ENCODE data around the gene FABP1. TPM values are rescaled to one million over a fixed set of nuclear protein-coding genes. Genes with fewer than 3 reads are reported as not detected.

Gene FABP1
- total and polyA plus RNA-seq, 2 donors (not counting 1 experiment from before 2014, with no cell fraction given) = not detected

GRCh38 chr2:88085602-88086001 is 42.3 kb downstream of the FABP1 start:
- Histone ChIP-seq H3K4me3 (replicated peaks in 1 of 4; ENCODE audit: control extremely low read depth in 1 of 4, insufficient read depth in 1 of 4, low read depth in 3 of 4, low read length in 4 of 4) (no peak overlapping the region), H3K9ac (ENCODE audit: insufficient read depth, low read length) (no peak overlapping the region), H3K79me2 (ENCODE audit: control insufficient read depth, insufficient read depth, low read length) (no peaks in the 10 kb centered on the region), H3K9me3 (ENCODE audit: control insufficient read depth, insufficient read depth, low read depth, low read length) (no peaks in the 10 kb centered on the region), H3K4me1 (ENCODE audit: control insufficient read depth, extremely low read depth, insufficient read depth, low read length) (no peaks in the 10 kb centered on the region), H3K36me3 (ENCODE audit: control insufficient read depth, insufficient read depth, low read length) (no peaks in the 10 kb centered on the region), H4K20me1 (ENCODE audit: control insufficient read depth, extremely low read depth, insufficient read depth, low read length) (no peaks in the 10 kb centered on the region), H3K27me3 (ENCODE audit: control insufficient read depth, insufficient read depth, low read length) (no peaks in the 10 kb centered on the region), H3K4me2 (ENCODE audit: extremely low read depth, insufficient read depth, low read length) (no peak overlapping the region), H3K27ac (ENCODE audit: insufficient read depth, low read length) (no peak overlapping the region), H2AFZ (ENCODE audit: low read length) (no peak overlapping the region)
- TF ChIP-seq CTCF (conservative IDR thresholded peaks at IDR 0.05 in 1 of 2, IDR thresholded peaks at IDR 0.05 in 1 of 2; ENCODE audit: low read depth in 1 of 2, low read length in 2 of 2) (no peak), EZH2 (IDR thresholded peaks at IDR 0.05; ENCODE audit: low read length, missing control alignments) (no peak)
- DNase-seq (ENCODE audit: low read depth in 2 of 2) = no peak

GRCh38 chr2:88085099-88085498 is 42.8 kb downstream of the FABP1 start:
- H3K79me2 ChIP-seq (ENCODE audit: control insufficient read depth, insufficient read depth, low read length) = no peaks in the 10 kb centered on the region
- H3K4me2 ChIP-seq (ENCODE audit: extremely low read depth, insufficient read depth, low read length) = no peak overlapping the region
- H2AFZ ChIP-seq (ENCODE audit: low read length) = no peak overlapping the region
- H3K36me3 ChIP-seq (ENCODE audit: control insufficient read depth, insufficient read depth, low read length) = no peaks in the 10 kb centered on the region
- no peaks in the 10 kb centered on the region for H3K27me3 ChIP-seq (ENCODE audit: control insufficient read depth, insufficient read depth, low read length)
- no peak for TF ChIP-seq CTCF (conservative IDR thresholded peaks at IDR 0.05 in 1 of 2, IDR thresholded peaks at IDR 0.05 in 1 of 2; ENCODE audit: low read depth in 1 of 2, low read length in 2 of 2)
- no peak for TF ChIP-seq EZH2 (IDR thresholded peaks at IDR 0.05; ENCODE audit: low read length, missing control alignments)
- H3K9ac ChIP-seq (ENCODE audit: insufficient read depth, low read length) = no peak overlapping the region
- no peaks in the 10 kb centered on the region for H4K20me1 ChIP-seq (ENCODE audit: control insufficient read depth, extremely low read depth, insufficient read depth, low read length)
- no peaks in the 10 kb centered on the region for H3K4me1 ChIP-seq (ENCODE audit: control insufficient read depth, extremely low read depth, insufficient read depth, low read length)
- H3K9me3 ChIP-seq (ENCODE audit: control insufficient read depth, insufficient read depth, low read depth, low read length) = no peaks in the 10 kb centered on the region
- DNase-seq (ENCODE audit: low read depth in 2 of 2) = no peak
- no peak overlapping the region for H3K27ac ChIP-seq (ENCODE audit: insufficient read depth, low read length)
- H3K4me3 ChIP-seq (replicated peaks in 1 of 4; ENCODE audit: control extremely low read depth in 1 of 4, insufficient read depth in 1 of 4, low read depth in 3 of 4, low read length in 4 of 4) = no peak overlapping the region

GRCh38 chr2:88082781-88083180 is 45.1 kb downstream of the FABP1 start:
- H3K9ac ChIP-seq (ENCODE audit: insufficient read depth, low read length) = no peak overlapping the region
- no peak for DNase-seq (ENCODE audit: low read depth in 2 of 2)
- no peaks in the 10 kb centered on the region for H3K79me2 ChIP-seq (ENCODE audit: control insufficient read depth, insufficient read depth, low read length)
- no peaks in the 10 kb centered on the region for H3K4me1 ChIP-seq (ENCODE audit: control insufficient read depth, extremely low read depth, insufficient read depth, low read length)
- H3K4me2 ChIP-seq (ENCODE audit: extremely low read depth, insufficient read depth, low read length) = no peak overlapping the region
- TF ChIP-seq CTCF (conservative IDR thresholded peaks at IDR 0.05 in 1 of 2, IDR thresholded peaks at IDR 0.05 in 1 of 2; ENCODE audit: low read depth in 1 of 2, low read length in 2 of 2) = no peak
- no peak overlapping the region for H2AFZ ChIP-seq (ENCODE audit: low read length)
- no peak overlapping the region for H3K4me3 ChIP-seq (replicated peaks in 1 of 4; ENCODE audit: control extremely low read depth in 1 of 4, insufficient read depth in 1 of 4, low read depth in 3 of 4, low read length in 4 of 4)
- no peaks in the 10 kb centered on the region for H3K36me3 ChIP-seq (ENCODE audit: control insufficient read depth, insufficient read depth, low read length)
- H3K27ac ChIP-seq (ENCODE audit: insufficient read depth, low read length) = no peak overlapping the region
- H3K9me3 ChIP-seq (ENCODE audit: control insufficient read depth, insufficient read depth, low read depth, low read length) = no peaks in the 10 kb centered on the region
- no peaks in the 10 kb centered on the region for H4K20me1 ChIP-seq (ENCODE audit: control insufficient read depth, extremely low read depth, insufficient read depth, low read length)
- H3K27me3 ChIP-seq (ENCODE audit: control insufficient read depth, insufficient read depth, low read length) = no peaks in the 10 kb centered on the region

All from fibroblast of lung (primary cell).